ENCODE data around the gene SERPINA1.

Gene SERPINA1

DNA sequence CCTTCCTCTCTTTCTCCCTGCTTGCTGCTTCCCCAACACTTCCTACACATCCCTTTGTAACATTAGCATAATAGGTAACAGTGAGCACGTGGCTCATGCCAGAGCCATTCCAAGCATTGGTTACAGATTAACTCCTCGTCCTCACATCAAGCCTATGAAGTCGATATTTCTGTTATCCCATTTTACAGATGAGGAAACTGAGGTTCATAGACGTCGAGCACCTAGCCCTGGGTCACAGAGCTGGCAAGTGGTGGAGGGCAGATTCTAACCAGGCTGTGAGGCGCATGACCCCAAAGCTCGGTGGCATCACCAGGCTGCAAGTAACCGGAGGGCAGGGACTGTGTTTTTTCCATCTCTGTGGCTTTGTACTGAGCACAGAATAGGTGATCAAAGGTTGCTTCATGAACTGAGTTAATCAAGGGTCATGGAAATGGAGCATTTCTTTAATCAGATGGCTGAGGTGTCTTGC lies 5.7 kb upstream of the SERPINA1 start:
- Mint-ChIP-seq H3K4me3 (no peak overlapping the region), H3K36me3 (ENCODE audit: low read depth) (no peaks in the 10 kb centered on the region), H3K27me3 (ENCODE audit: low read depth) (peaks cover 4% of the 10 kb centered on the region), H3K27ac (no peak overlapping the region), H3K9me3 (no peaks in the 10 kb centered on the region), H3K4me1 (ENCODE audit: low read depth) (peaks cover 23% of the 10 kb centered on the region)
- DNase-seq (ENCODE audit: low spot score), result no peak

DNA sequence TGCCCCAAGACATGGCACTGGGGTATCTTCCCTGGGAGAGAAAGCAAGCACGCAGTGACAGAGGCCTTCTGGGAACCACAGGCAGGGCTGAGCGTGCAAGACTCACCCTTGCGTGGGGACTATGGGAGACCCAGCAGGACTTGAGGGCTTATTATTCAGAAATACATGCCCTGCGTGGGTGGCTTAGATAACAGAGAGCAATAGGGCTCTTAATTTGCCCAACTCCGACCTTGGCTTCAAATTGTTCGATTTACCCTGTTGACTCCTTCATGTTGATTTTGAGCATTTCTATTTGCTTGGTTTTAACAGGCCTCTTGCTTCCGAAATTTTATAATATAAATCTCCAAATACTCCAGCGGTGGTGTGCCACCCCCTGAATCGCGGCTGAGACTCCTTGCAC lies 5.1 kb upstream of the SERPINA1 start:
- DNase-seq (ENCODE audit: low spot score), result no peak
- H3K9me3 Mint-ChIP-seq, result no peaks in the 10 kb centered on the region
- no peak overlapping the region for H3K4me3 Mint-ChIP-seq
- H3K27me3 Mint-ChIP-seq (ENCODE audit: low read depth), result peaks cover 4% of the 10 kb centered on the region
- H3K27ac Mint-ChIP-seq, result no peak overlapping the region
- H3K4me1 Mint-ChIP-seq (ENCODE audit: low read depth), result peaks cover 23% of the 10 kb centered on the region
- no peaks in the 10 kb centered on the region for H3K36me3 Mint-ChIP-seq (ENCODE audit: low read depth)

DNA sequence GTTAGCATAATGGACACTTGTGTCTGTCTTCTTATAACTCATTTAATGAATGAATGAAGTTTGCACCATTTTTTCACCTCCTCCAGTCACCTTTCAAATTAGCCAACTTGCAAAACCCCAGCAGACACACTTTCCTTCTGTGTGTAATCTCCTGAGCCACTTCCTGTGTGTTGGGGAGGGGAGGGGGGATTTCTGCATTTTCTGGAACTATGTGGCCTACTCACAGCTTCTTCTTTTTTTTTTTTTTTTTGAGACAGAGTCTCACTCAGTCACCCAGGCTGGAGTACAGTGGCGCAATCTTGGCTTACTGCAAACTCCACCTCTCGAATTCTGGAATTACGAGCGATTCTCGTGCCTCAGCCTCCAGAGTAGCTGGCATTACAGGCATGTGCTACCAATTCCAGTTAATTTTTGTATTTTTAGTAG lies 4.1 kb upstream of the SERPINA1 start:
- no peaks in the 10 kb centered on the region for H3K9me3 Mint-ChIP-seq
- DNase-seq (ENCODE audit: low spot score), result peak; percentile 64
- H3K4me1 Mint-ChIP-seq (ENCODE audit: low read depth), result peaks cover 23% of the 10 kb centered on the region
- H3K27ac Mint-ChIP-seq, result peak overlapping the region; percentile 29
- no peak overlapping the region for H3K4me3 Mint-ChIP-seq
- H3K27me3 Mint-ChIP-seq (ENCODE audit: low read depth), result no peaks in the 10 kb centered on the region
- no peaks in the 10 kb centered on the region for H3K36me3 Mint-ChIP-seq (ENCODE audit: low read depth)

DNA sequence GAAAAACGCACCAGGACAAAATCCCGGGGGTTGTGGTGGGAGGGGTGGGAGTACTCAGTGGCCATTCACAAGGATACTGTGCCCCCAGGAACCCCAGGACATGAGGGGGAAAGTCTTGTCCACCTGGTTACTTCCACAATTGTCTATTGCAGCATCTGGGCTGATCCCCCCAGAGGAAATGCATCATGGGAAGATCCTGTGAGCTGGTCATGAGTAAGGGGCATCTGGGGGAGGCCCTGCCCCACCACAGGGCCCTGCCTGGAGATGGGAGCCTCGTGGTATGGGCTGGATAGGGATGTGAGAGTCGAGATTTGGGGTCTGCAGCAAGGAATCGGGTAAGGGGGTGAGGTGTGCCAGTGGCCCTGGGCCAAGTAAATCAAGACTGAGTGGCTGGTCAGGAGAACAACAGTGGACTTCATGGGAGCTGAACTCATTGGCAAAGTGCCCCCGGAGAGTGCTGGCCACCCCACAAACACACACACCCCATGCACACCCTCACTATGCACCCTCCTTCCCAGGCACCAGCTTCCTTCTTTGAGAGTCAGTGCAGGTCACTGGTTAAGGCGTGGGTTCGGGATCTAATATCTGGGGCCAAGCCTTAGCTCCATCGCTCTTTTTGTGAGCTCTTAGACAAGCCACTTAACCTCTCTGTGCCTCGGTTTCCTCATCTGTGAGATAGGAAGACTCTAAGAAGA lies 3.0 kb upstream of the SERPINA1 start:
- H3K27me3 Mint-ChIP-seq (ENCODE audit: low read depth), result no peaks in the 10 kb centered on the region
- H3K27ac Mint-ChIP-seq, result peak overlapping the region; percentile 5
- no peak for DNase-seq (ENCODE audit: low spot score)
- no peaks in the 10 kb centered on the region for H3K9me3 Mint-ChIP-seq
- H3K4me3 Mint-ChIP-seq, result no peak overlapping the region
- no peaks in the 10 kb centered on the region for H3K36me3 Mint-ChIP-seq (ENCODE audit: low read depth)
- peaks cover 23% of the 10 kb centered on the region for H3K4me1 Mint-ChIP-seq (ENCODE audit: low read depth)

DNA sequence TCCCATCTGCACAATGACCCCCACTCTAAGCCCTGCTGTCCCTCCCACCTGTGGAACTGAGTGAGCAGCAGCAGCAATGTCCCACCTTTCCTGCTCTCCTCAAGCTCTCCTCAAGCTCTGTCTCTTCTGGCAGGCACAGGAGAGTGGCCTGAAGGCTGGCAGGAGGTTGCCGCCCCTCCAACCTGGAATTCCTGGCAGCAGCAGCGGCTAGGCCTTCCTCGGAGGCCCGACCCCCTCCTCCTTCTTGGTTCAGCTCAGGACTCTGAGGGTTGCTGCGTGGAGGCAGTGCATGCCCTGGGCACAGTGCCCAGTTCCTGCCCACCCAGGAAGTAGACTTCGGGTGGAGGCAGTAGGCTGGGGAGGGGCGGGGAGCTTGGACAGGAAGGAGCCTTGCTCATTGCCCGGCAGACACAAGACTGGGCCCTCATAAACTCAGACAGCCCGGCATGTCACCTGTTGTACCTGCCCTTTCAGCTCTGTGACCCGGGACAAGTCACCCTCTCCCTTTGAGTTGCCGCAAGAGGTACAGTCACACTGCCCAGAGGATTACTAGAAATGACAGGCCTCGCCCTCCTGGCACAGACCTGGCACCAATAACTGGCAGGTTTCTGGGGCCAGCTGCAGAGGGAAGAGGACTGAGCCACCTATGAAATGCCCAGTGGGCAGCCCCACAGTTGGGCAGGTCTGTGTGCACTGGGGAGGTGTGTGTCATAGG lies 2.1 kb upstream of the SERPINA1 start:
- DNase-seq (ENCODE audit: low spot score), result no peak
- Mint-ChIP-seq H3K27me3 (ENCODE audit: low read depth) (no peaks in the 10 kb centered on the region), H3K27ac (no peak overlapping the region), H3K4me3 (no peak overlapping the region), H3K4me1 (ENCODE audit: low read depth) (peaks cover 23% of the 10 kb centered on the region), H3K9me3 (no peaks in the 10 kb centered on the region), H3K36me3 (ENCODE audit: low read depth) (no peaks in the 10 kb centered on the region)

DNA sequence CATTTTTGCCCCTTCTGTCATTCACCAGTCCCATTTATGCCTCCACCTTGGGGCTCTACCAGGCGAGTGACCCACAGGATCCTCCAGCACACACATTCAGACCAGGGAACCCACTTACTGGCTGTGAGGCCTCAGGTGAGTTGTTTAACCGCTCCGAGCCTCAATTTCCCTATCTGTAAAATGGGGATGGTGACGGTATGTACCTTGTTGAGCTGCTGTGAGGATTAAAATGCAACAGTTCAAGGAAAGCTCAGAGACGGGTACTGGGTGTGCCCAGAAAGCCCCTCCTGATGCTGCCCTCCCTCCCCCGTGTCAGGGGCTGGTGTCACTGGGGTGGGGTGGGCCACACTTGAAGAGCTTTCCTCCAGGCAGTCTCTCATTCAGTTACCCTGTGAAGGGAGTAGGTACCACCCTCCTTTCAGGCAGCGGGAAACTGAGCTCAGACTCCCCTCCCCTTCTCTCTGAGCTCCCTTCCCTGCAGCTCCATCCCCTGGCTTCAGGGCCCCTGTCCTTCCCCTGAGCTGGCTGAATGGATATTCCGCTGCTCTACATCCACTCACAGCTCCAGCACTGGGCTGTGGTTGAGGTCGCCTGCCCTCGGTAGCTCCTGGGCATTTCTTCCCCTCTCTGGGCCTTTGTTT lies 1.4 kb upstream of the SERPINA1 start:
- Mint-ChIP-seq H3K27ac (no peak overlapping the region), H3K9me3 (no peaks in the 10 kb centered on the region), H3K27me3 (ENCODE audit: low read depth) (no peaks in the 10 kb centered on the region), H3K4me1 (ENCODE audit: low read depth) (peaks cover 22% of the 10 kb centered on the region), H3K4me3 (no peak overlapping the region), H3K36me3 (ENCODE audit: low read depth) (no peaks in the 10 kb centered on the region)
- no peak for DNase-seq (ENCODE audit: low spot score)

DNA sequence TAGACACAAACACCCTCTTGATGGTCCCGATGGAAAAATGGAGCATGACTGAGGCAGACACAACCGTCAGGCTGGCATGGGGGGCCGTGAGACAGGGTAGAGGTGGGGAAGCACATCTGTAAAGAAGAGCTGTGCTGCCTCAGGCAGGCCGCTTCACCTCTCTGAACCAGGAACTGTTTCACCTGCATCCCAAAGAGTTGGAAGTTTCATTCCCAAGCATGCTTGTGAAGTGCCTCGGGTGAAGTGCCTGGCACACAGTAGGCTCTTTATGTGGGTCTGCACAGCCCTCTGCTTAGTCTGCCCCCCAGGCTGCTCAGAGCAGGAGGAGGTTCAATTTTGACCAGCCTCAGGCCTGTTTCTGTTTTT lies 685 bp upstream of the SERPINA1 start:
- no peaks in the 10 kb centered on the region for H3K9me3 Mint-ChIP-seq
- no peaks in the 10 kb centered on the region for H3K36me3 Mint-ChIP-seq (ENCODE audit: low read depth)
- H3K27me3 Mint-ChIP-seq (ENCODE audit: low read depth), result no peaks in the 10 kb centered on the region
- DNase-seq (ENCODE audit: low spot score), result no peak
- H3K4me1 Mint-ChIP-seq (ENCODE audit: low read depth), result peaks cover 20% of the 10 kb centered on the region
- H3K27ac Mint-ChIP-seq, result no peak overlapping the region
- no peak overlapping the region for H3K4me3 Mint-ChIP-seq

DNA sequence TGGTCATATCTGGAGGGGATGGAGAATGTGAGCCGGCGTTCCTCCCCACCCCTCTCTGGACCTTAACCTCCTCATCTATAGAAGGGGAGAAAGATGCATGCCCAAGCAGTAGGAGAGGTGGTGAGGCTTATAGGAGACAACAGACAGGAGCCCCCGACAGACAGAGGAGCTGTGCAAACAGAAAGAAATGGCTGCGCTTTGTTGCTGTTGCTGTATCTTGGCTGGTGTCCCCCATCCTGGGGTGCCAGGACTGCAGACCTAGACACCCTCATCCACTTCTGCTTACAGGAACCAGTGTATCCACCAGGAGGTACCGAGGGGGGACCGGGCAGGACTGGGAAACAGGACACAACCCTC lies 397 bp downstream of the SERPINA1 start:
- Mint-ChIP-seq H3K36me3 (ENCODE audit: low read depth) (no peaks in the 10 kb centered on the region), H3K9me3 (no peaks in the 10 kb centered on the region), H3K27ac (no peak overlapping the region), H3K27me3 (ENCODE audit: low read depth) (no peaks in the 10 kb centered on the region), H3K4me1 (ENCODE audit: low read depth) (peaks cover 14% of the 10 kb centered on the region), H3K4me3 (no peak overlapping the region)
- no peak for DNase-seq (ENCODE audit: low spot score)

DNA sequence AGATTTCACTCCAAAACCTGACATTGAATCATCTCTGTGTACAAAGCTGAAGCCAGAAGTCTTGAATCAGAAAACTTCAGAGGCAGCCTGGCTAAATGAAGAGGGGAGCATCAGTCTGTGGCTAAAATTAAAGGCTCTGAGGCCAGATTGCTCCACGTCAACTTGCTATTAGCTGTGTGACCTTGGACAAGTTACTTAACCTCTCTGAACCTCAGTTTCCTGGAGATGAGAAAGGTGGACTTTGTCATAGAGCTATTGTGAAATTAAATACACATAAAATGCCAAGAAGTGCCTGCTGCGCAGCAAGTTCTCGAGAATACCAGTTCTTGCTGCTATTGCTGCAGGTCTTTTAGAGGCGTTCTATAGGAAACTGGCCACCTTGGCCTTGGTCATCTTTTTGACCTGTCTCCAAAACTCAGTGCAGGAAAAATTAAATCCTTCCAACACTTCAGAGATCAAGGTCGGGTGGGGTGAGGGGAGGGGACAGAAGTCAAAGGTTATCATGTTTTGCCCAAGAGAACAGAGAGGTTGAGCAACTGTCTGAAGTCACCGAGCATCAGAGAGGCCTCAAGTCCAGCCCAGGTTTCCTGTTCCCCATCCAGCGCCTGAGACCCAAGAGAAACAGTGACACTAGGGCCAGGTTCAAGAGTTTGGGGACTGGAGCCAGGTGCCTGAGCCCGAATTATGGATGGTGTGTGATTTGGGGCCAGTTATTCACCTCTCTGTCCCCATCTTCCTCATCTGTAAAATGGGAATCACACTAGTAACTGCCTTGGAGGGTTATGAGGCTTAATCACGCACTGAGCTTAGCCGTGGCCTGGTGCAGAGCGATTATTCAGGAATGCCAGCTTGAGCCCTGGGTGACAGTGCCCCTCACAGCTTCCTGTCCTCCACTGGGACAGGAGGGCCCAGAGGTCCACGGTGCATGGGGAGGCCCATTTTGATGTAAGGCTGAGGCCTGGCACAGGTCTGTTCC lies 1.1 kb downstream of the SERPINA1 start:
- Mint-ChIP-seq H3K4me1 (ENCODE audit: low read depth) (peaks cover 11% of the 10 kb centered on the region), H3K27me3 (ENCODE audit: low read depth) (no peaks in the 10 kb centered on the region), H3K9me3 (no peaks in the 10 kb centered on the region), H3K4me3 (no peak overlapping the region), H3K36me3 (ENCODE audit: low read depth) (no peaks in the 10 kb centered on the region), H3K27ac (no peak overlapping the region)
- no peak for DNase-seq (ENCODE audit: low spot score)

DNA sequence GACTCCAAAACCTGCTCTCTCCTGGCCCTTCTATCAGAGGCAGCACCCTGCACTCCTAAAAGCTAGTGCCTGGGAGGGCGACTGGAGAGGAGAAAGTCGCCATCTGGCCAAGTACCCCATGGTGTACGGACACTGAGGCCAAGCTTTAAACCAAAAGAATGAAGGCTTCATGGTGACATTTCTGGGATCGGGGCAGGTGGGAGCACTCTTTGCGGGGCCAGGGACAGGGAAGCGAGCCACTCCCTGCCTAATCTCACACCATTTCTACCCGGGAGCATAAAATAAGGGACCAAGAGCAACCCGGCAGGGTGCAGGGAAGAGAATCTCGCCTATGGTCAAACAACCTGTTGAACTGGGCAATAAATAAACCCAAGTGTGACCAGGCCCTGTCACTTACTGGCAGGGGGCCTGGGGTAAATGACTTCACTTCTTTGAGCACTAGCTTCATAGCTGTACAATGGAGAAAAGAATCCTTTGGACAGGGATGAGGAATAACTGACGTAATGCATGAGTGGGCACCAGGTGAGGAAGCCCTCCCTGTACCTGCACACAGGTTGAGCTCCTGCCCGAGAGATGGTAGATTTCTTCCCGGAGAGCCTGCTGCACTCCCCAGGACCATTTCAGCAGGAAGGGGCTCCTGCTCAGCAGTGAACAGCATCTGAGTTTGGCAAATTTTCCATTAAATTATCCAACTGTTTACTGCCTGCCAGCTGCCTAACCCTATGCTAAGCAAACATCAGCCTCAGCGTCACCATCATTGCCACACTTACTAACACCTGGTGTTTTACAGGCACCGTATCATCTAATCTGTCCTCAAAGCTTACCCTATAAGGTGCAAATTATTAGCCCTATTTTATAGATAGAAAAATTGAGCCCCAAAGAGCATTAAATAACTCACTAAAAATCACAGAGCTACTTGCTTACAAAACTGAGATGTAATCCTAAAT lies 2.0 kb downstream of the SERPINA1 start:
- H3K9me3 Mint-ChIP-seq, result no peaks in the 10 kb centered on the region
- H3K36me3 Mint-ChIP-seq (ENCODE audit: low read depth), result no peaks in the 10 kb centered on the region
- H3K27me3 Mint-ChIP-seq (ENCODE audit: low read depth), result no peaks in the 10 kb centered on the region
- no peak overlapping the region for H3K27ac Mint-ChIP-seq
- DNase-seq (ENCODE audit: low spot score), result no peak
- no peak overlapping the region for H3K4me3 Mint-ChIP-seq
- H3K4me1 Mint-ChIP-seq (ENCODE audit: low read depth), result peaks cover 4% of the 10 kb centered on the region

DNA sequence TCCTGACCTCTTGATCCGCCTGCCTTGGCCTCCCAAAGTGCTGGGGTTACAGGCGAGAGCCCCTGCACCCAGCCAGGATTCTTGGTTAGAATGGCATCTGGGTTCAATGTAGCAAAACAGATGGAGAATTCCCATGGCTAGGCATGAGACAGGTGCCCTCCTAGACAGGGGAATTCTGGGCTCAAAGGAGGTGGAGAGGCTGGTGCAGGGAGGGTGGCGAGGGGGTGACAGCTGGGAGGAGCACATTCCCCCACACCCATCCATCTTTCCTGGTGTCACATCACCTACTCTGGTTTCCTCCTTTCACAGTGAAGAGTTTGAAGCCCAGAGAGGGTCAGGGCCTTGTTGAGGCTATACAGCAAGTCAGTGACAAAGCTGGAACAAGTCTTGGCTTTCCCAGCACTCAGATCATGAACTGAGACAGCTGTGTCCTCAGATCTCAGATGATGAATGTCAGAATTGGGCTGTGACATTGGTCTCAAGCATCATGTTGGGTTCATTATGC lies 2.8 kb downstream of the SERPINA1 start:
- no peaks in the 10 kb centered on the region for H3K36me3 Mint-ChIP-seq (ENCODE audit: low read depth)
- no peak overlapping the region for H3K4me3 Mint-ChIP-seq
- no peaks in the 10 kb centered on the region for H3K27me3 Mint-ChIP-seq (ENCODE audit: low read depth)

DNA sequence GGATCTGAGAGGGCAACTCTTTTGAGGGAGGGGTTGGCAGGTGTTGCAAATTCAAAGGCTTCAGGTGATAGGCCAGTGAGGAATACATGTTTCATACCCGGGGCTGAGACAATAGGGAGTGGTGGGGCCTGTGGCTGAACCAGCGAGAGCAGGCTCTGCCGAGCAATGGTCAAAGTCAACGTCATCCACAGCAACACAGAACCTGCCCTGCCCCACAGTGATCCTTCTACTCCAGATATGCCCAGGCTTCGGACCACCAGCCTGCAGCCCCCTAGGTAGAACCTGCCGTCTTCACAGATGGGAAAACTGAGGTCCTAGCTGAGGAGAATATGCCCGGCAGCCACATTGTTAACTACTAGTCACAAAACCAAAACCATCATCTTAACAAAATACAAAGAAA lies 4.1 kb downstream of the SERPINA1 start:
- Mint-ChIP-seq H3K4me1 (ENCODE audit: low read depth) (no peaks in the 10 kb centered on the region), H3K9me3 (no peaks in the 10 kb centered on the region), H3K36me3 (ENCODE audit: low read depth) (no peaks in the 10 kb centered on the region), H3K27me3 (ENCODE audit: low read depth) (no peaks in the 10 kb centered on the region), H3K27ac (no peak overlapping the region), H3K4me3 (no peak overlapping the region)
- DNase-seq (ENCODE audit: low spot score), result no peak

More for the DNA sequence above, 2.8 kb downstream of the SERPINA1 start:
- DNase-seq (ENCODE audit: low spot score), result no peak
- Mint-ChIP-seq H3K27ac (no peak overlapping the region), H3K9me3 (no peaks in the 10 kb centered on the region), H3K4me1 (ENCODE audit: low read depth) (no peaks in the 10 kb centered on the region)

DNA sequence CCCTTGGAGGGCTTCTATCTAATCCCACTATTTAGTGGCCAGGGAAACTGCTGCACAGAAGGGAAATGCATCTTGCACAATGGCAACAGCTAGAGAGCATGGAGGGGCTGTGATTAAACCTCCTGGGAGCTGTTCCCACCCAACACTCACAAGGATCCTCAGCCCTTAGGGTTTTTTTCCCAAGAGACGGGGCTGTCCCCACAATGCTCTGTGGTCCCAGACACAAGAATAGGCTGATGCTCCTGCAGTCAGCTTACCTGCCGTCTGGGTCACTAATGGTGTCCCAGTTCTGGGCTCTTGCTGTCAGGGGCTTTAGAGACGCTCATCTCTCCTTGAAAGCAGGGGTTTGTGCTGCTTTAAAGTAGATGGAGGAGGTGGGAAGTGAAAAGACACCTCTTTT lies 4.6 kb downstream of the SERPINA1 start:
- Mint-ChIP-seq H3K36me3 (ENCODE audit: low read depth) (no peaks in the 10 kb centered on the region), H3K4me3 (no peak overlapping the region), H3K9me3 (no peaks in the 10 kb centered on the region), H3K4me1 (ENCODE audit: low read depth) (no peaks in the 10 kb centered on the region), H3K27ac (no peak overlapping the region), H3K27me3 (ENCODE audit: low read depth) (no peaks in the 10 kb centered on the region)
- DNase-seq (ENCODE audit: low spot score), result no peak

Measured in T-helper 2 cell treated with Interferon-gamma antibody and Interleukin-4, amounts not matched to agents 5 μg/mL and 100 μg/mL, for 36 hours (primary cell).